RCC 7860 (cell line): Measurements from ENCODE around the gene SLC25A25.

Experiments used
- DNase-seq: peaks from one replicate; pipeline ENCODE4 v3.0.0-alpha.2; 2015; ENCODE audit warnings: low spot score
- FAIRE-seq: peaks from 2 replicates; lab custom pipeline; 2012; peaks lifted over from hg19 to GRCh38; lab: Jason Lieb, UNC

Gene SLC25A25

DNA sequence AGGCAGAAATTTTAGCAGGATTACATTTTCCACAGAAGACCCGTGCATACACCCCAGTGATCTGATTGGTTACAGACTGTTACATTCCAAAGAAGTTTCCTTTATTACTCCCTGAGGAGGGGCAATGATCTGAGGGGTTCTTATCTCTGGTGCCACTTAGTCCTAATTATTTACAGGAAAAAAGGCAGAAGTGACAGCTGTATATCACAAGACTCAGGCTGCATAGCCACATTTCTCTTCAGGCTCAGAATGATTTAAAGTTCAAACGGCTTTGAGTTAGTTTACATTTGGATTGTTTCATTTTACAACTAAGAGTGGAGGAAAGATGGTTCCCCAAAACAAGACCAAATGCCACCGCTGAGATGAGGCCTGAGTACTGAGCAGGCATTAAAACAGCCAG lies 18.2 kb upstream of the SLC25A25 start:
- FAIRE-seq, result no peak
- no peak for DNase-seq

DNA sequence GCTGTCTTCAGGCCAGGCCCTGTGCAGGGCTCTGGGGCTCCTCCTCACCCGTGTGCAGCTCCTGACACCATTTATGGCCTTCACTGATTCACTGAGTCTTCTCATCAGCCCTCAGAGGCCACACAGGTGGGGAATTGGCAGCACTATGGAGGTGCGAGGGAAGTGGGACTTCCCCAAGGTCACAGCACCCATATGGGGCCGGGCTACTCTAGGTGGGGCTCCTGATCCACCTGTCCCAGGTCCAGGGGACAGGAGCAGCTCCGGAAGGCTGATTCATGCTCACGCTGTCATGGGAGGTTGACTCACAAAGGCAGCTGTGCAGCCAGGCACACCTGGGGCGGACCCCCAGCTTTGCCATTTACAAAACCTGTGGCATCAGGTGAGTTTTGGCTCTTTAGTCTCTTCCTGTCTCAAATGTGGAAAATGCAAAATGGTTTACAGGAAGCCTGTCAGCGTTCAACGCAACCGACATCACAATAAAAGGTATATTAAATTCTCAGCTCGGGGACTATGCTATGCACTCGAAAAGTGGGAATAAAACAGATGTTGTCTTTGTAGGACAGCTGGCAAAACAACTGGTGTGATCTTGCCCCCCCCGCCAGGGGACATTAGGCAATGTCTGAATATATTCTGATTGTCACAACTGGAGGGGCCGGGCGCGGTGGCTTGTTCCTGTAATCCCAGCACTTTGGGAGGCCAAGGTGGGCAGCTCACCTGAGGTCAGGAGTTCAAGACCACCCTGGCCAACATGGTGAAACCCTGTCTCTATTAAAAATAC lies 15.9 kb upstream of the SLC25A25 start:
- FAIRE-seq (no peak), DNase-seq (no peak)

DNA sequence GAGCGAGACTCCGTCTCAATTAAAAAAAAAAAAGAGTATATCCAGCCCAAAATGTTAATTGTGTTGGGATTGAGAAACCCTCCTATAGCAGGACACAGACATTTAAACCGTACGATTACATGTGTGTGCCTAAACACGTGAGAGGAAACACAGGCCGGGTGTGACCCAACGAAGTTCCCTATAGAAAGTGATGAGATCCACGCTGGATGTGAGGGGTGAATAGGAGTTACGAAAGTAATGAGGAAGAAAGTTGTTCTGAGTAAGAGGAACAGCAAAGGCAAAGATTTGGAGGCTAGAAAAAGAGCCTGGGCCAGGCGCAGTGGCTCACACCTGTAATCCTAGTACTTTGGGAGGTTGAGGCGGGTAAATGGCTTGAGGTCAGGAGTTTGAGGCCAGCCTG lies 14.5 kb upstream of the SLC25A25 start:
- no peak for FAIRE-seq
- no peak for DNase-seq

DNA sequence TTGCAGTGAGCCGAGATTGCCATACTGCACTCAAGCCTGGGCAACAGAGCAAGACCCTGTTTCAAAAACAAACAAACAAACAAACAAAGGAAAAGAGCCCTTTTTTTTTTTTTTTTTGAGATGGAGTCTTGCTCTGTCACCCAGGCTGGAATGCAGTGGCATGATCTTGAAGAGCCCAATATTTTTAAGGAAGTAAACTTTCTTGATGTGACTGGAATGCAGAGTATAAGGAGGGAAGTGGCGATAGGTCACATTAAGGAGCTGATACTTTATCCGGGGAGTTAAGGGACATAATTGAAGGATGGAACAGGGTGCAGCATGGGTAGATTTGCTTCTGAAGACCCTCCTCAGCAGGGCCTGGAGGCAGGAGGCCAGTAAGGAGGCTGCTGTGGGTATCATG lies 13.9 kb upstream of the SLC25A25 start:
- FAIRE-seq (no peak), DNase-seq (no peak)

DNA sequence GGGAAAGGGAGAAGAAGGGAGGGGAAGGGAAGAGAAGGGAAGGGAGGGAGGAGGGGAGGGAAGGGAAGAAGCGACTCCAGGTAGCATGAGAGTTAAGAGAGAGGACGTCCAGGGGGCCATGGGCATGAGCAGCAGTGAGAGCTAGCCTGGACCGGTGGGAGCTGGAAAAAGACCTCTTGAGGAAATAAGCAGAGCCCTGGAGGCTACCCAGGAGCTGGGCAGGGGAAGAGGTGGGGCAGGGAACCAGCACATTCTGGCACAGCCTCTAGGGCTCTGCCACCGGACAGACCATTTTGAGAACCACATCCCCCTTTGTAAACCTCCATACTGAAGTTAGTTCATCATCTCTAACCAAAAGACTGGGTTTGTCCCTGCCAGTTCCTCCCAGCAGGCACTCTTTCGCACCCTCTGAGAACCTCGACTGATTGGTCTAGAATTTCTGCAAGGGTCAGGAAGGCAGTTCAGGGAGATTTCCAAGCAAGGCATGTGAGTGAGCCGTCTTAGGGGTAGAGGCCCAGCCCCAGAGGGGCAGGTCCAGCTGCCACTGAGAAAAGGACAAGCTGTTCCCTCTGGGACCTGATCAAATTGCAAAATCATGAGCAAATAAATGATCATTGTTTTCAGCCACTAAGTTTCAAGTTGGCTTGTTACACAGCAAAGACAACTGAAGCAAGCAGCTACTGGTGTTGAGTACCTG lies 12.5 kb upstream of the SLC25A25 start:
- FAIRE-seq (no peak), DNase-seq (no peak)

DNA sequence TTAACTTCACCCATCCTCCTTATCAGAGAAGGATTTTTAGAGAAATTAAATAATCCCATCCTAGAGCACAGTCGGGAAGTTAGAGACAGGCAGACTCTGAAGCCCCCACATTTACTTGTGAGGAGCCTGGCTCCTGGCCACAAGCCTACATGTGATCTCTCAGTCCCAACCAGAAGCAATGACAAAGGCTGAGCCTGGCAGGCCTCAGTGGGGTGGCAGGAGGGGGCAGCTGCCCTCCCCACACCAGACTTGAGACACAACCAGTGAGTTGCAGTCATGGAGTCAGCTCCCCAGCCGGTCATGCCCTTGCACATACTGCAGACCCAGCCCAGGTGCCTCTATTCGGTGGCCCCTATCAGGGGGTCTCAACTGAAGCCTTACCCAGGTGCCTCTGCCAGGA lies 11.9 kb upstream of the SLC25A25 start:
- no peak for FAIRE-seq
- DNase-seq, result no peak

DNA sequence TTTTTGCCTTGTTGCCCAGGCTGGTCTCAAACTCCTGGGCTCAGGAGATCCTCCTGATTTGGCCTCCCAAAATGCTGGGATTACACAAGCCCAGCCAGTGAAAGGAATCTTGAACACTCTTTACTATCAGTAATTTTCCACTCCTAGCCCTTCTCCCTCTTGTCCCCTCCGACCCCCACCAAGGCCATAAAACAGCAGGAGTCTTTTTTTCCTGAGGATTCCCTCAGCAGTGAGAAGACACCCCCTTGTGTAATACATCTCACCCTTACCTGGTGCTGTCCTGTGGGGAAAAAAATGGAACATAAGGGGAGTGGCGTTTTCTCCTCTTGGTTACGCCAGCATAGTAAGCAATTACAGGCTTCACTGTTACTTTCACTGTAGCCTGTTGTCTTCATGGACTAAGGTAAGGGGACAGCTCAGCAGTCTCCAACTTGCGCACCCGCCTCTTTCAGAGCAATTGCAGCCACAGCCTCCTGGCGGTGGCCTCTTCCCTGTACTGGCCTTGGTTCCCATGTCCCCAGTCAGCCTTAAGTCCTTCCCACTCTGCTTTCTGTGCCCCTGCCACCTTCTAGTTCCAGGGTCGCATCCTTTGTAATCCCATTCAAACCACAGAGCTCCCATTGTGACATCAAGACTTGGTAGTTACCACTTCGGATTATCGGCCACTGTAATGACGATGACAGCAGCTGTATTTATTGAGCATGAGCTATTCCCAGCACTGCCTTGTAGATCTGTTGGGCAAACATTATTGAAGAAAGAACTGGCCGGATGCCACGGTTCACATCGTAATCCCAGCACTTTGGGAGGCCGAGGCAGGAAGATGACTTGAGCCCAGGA lies 10.9 kb upstream of the SLC25A25 start:
- DNase-seq, result no peak
- no peak for FAIRE-seq

DNA sequence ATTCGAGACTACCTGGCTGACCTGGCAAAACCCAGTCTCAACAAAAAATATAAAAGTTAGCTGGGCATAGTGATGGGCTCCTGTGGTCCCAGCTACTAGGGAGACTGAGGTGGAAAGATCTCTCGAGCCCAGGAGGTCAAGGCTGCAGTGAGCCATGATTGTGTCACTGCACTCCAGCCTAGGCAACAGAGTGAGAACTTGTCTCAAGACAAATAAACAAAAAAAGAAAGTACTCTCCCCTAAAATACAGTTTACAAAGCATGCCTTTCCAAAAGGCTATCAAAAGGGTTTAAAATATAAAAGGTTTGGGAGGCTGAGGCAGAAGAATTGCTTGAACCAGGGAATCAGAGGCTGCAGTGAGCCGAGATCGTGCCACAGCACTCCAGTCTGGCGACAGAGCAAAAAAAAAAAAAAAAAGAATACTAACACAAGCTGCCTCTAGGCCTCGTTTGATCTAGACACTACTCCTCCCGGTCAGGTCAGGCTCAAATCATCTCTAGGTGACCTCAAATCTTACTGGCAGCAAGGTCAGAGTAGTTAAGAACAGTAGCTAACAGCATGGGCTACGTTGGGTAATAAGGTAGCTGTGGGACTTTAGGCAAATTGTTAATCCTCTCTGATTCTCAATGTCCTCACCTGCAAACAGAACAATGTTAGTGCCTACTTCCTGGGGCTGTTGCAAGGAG lies 10.2 kb upstream of the SLC25A25 start:
- FAIRE-seq (no peak), DNase-seq (no peak)

DNA sequence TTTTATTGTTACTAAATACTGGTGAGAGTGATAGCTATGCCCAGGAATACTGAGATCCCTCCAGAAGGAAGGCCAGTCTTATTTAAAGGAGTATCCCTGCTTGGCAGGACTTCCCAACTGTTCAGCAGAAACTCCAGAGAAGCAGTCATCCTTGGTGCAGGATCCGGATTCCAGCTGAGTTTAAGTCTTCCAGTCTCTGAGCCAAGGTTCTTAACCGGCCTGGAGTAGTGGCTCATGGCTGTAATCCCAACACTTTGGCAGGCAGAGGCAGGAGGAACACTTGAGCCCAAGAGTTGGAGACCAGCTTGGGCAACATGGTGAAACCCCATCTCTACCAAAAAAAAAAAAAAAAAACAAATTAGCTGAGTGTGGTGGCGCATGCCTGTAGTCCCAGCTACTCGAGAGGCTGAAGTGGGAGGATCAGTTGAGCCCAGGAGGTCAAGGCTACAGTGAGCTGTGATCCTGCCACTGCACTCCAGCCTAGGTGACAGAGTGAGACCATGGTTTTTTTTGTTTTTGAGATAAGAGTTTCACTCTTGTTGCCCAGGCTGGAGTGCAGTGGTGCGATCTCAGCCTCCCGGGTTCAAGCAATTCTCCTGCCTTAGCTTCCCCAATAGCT lies 8.6 kb upstream of the SLC25A25 start:
- no peak for FAIRE-seq

DNA sequence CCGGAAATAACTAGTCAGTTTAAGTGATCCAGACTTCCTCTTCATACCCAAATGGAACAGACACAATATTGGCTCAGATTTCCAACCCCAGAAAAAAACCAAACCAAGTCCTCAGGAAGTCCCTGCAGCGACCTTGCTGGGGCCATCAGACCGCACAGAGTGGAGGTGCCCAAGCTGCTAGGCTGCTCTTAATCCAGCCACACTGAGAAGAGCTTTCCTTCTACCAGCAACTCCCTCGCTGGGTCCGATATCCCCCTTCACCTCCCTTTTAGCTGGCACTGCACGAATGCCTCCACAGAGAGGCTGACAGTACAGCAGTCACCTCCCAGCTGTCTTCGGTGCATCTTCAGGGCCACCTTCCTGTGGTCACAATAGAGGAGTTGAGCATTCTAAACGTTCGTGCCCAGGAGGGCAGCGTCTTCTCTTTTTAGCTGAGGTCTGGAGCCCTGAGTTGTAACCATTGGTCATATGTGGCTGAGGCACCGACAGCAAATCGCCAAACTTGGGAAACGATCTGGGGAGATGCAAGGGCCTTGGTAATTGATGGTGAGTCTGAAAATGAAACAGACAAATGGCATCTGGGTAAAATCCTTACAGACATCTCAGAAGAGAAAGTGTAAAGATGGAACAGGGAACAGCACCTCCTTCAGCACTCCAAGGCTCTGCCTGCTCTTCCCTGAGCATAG lies 6.6 kb upstream of the SLC25A25 start:
- FAIRE-seq (no peak), DNase-seq (no peak)

More for the DNA sequence above, 8.6 kb upstream of the SLC25A25 start:
- no peak for DNase-seq

DNA sequence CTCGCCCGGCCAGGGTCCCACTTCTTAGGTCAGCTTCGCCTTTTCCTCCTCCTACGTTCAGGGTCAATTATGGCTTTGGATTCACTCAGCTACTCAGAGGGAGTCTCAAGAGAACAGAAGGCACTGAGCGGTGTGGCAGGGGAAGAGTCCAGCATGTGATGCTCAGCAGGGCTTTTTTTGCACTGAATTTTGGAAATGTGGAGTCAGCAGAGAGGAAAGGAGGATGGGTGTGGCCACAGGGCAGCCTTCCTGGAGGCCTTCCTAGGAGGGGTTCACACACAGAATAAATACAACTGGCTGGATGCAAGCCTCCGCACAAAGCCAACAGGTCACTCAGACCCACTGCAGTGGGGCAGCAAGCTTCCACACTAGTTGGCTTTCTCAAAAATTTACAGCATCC lies 5.8 kb upstream of the SLC25A25 start:
- FAIRE-seq (no peak), DNase-seq (no peak)

DNA sequence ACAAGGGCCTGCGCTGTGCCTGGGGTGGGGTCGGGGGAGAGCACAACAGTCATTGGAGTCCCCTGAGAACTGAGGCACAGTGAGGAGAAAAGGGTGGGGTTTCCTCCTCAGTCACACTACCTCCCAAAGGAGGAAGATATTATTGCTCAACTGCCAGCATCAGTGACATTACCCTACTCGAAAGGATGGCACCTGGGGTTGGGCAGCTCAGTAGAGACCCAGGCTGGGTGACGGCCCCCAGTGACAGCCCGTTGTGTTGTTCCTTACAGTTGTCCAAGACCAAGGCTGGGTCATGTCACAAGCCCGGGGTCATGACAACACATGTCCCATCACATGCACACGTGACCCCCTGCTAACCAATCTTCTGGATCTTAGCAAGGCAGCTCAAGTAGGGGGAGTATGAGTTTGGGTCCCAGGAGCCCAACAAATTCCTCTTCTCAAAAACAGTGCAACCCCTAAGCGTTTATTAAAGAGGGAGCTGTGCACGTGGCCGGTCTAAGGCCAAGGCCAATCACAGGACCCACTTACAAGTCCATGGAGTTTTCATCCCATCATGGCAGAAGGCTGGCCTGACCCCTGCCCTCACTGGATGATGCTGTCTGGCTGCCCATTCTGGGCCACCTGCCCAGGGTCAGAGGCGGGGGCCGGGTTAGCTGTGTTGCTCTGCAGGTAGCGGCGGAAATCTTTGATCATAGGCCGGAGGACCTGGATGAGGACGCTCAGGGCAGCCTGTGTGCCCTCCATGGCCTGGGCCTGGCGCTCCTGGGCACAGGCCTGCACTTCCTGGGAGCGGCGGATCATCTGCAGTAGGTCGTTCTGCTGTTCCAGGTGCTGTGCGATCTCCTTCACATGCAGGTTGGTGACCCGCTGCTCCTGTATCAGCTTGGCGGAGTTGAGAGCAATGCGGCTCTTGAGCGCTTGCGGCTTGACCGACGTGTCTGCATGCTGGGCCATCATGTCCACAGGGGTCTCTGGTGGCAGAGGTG lies 4.9 kb upstream of the SLC25A25 start:
- DNase-seq (no peak), FAIRE-seq (no peak)

DNA sequence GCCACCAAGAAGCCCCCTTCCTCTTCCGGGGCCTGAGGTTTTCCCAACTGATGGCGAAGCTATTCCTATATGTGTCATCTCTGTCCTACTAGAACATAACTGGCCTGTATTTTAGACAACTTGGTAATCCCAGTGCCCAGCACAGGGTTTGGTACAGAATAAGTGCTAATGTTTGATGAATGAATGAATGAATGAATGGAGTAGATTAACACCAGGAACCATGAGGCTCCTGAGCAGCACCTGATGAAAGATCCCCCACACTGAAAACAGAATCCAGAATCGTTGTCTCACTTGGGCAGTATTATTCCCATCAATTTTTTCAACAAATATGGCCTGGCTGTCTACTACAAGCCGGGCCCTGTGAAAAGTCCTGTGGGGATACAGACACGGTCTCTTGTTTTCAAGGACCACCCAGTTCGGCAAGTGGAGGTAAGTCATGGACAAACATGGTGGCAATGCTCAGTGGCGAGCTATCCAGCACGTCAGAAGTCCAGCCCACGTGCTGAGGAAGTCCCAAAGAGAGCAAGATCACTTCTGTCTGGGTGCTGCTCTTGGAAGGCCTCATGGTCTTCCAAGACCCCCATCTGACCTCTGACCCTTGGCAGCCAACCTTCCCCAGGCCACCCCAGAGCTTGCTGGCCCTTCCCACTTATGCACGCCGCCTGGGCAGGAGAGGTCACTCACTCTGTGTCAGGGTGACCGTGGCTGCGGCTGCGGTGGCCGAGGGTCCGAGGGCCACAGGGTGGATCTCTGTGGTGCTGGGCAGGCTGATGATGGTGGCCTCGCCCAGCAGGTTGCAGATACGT lies 1.9 kb upstream of the SLC25A25 start:
- FAIRE-seq (no peak), DNase-seq (no peak)

DNA sequence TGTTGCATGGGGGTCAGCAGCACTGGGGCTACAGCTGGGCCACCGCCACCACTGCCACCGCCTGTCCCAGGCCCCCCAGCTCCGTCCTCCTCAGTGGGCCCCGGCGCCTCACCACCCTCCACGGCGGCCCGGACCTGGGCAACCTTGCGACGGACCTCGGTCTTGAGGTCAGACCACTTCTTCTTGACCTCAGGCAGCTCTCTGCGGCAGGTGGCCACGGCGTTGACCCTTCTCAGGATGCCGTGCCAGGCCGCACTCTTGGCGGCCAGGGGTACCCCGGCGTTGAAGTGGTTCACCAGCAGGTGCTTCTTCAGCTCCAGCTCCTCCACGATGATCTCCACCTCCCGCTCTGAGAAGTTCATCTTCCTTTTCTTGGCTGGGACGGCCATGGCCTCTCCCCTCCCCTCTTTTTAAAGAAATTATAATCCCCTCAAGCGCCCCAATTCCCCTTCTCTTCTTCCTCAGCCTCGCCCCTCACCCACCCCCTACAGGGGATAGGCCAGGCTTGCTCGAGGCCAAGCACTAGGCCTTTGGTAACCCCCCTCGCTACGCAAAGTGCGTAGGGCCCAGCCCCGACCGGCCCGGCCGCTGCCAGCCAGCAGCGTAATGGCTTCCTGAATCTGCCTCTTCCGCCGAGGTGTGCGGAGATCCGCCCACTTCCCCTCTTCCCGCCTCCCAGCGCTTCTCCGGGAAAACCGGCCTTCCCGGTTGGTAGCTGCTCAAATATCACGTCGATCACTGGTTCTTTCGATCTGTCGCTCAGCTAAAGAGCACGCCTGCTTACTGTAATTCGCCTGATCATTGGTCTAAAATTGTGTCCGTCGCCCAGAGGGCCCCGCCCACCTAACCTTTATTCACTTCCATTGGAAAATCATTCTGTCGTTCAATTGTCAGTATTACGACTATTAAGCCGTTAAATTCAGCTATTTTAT lies 1.1 kb upstream of the SLC25A25 start, which contains the start of gene NAIF1:
NAIF1 (minus strand) TSS at position 608 of the 932 bp plus-strand sequence; CDS start at position 389, 219 bp downstream.
- FAIRE-seq (peak; percentile 93), DNase-seq (peak; percentile 100)

DNA sequence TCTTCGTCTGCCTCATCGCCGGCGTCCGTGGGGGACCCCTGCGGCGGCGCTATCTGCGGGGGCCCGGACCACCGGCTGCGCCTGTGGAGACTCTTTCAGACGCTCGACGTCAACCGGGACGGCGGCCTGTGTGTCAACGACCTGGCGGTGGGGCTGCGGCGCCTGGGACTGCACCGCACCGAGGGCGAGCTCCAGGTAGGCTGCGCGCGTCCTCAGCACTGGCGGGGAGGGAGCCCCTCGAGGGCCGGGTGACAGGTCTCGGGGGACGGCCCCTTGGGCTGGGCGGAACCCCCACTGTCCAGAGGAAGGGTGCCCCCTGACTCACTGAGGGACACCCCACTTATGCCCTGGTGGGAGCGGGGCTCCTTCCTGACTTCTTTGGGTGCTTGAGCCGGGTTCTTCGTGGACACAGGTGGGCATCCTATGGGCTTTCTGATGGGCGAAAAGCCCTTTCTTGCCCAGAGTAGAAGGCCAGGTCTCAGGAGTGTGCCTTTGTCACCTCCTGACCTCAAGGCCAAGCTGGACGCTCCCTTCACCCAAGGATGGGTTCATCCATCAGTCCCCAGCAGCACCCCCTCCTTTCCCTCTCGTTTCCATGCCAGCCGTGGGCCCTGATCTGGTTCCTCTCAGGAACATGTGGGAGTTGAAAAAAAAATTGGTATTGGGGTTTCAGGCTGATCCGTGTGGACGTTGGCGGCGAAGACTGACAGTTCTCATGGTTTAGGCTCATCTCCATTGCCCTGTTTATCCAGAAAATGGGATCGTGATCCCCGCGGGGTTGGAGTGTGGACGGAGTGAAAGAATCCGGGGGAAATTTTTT lies 564 bp downstream of the SLC25A25 start:
- FAIRE-seq (no peak), DNase-seq (no peak)

DNA sequence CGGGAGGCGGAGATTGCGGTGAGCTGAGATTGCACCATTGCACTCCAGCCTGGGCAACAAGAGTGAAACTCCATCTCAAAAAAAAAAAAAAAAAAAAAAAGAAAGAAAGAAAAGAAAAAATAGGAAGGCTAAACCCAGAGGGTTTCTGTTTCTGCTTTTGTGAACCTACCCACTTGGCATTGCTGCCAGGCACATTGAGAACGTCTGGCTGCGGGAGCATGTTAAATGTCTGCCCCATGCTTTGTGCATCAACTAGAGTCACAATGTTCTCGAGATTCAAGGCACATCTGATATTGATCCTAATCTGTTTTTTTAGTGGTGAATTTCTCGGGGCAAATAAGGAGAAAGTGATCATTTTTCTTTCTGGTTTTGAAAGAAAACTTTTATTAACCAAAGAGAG lies 2.8 kb downstream of the SLC25A25 start:
- FAIRE-seq, result no peak

More for the DNA sequence above, 2.8 kb downstream of the SLC25A25 start:
- no peak for DNase-seq
